ENCODE results near the gene ITK.

GRCh38 chr5:157166214-157167213, 14.1 kb upstream of the ITK start, which contains the start of gene GARIN3:
- TF ChIP-seq, protein P1, sequence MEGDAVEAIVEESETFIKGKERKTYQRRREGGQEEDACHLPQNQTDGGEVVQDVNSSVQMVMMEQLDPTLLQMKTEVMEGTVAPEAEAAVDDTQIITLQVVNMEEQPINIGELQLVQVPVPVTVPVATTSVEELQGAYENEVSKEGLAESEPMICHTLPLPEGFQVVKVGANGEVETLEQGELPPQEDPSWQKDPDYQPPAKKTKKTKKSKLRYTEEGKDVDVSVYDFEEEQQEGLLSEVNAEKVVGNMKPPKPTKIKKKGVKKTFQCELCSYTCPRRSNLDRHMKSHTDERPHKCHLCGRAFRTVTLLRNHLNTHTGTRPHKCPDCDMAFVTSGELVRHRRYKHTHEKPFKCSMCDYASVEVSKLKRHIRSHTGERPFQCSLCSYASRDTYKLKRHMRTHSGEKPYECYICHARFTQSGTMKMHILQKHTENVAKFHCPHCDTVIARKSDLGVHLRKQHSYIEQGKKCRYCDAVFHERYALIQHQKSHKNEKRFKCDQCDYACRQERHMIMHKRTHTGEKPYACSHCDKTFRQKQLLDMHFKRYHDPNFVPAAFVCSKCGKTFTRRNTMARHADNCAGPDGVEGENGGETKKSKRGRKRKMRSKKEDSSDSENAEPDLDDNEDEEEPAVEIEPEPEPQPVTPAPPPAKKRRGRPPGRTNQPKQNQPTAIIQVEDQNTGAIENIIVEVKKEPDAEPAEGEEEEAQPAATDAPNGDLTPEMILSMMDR (IDR thresholded peaks at IDR 0.05): no peak
- no peak for TF ChIP-seq RAD21 (conservative IDR thresholded peaks at IDR 0.05 in 1 of 2, IDR thresholded peaks at IDR 0.05 in 1 of 2)
- no peak for TF ChIP-seq NR3C1 (IDR thresholded peaks at IDR 0.05)
- no peak for TF ChIP-seq RCOR1 (IDR thresholded peaks at IDR 0.05; ENCODE audit: low read depth, low read length)
- TF ChIP-seq, protein P2, sequence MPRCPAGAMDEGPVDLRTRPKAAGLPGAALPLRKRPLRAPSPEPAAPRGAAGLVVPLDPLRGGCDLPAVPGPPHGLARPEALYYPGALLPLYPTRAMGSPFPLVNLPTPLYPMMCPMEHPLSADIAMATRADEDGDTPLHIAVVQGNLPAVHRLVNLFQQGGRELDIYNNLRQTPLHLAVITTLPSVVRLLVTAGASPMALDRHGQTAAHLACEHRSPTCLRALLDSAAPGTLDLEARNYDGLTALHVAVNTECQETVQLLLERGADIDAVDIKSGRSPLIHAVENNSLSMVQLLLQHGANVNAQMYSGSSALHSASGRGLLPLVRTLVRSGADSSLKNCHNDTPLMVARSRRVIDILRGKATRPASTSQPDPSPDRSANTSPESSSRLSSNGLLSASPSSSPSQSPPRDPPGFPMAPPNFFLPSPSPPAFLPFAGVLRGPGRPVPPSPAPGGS (IDR thresholded peaks at IDR 0.05): no peak
- no peak for TF ChIP-seq HDAC2 (IDR thresholded peaks at IDR 0.05)

Data from A549 (cell line).